Measurements from ENCODE around the gene CERS3. TPM values are rescaled to one million over a fixed set of nuclear protein-coding genes. Genes with fewer than 3 reads are reported as not detected.

Gene CERS3
- total RNA-seq, 1 experiment from 2014 or later = not detected

GRCh38 chr15:100383302-100384107 is 145.2 kb downstream of the CERS3 start:
- DNase-seq (ENCODE audit: low spot score) = peak; percentile 7

GRCh38 chr15:100373942-100374341 is 154.8 kb downstream of the CERS3 start:
- DNase-seq (ENCODE audit: low spot score) = no peak

- DNase-seq (ENCODE audit: low spot score) = no peak
Measured at GRCh38 chr15:100373120-100373896, 155.4 kb downstream of the CERS3 start.

DNA sequence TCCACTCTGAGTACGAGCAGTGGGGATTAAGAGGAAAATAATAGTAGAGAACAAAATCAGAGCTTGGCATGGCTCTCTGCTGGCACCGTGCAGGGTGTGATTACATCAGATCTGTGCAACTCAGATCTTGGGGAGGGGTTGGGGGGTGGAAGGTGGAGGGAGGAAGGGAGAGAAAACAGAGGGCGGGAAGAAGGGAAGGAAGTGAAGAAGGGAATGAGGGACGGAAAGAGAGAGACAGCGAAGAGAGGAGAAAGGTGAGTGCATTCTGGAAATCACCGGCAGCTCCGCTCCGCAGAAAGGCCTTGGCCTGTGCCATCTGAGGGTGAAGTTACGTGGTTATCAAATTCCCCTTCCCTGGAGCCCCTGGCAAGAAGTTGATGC is 156.0 kb downstream of the CERS3 start:
- no peak for DNase-seq (ENCODE audit: low spot score)

DNA sequence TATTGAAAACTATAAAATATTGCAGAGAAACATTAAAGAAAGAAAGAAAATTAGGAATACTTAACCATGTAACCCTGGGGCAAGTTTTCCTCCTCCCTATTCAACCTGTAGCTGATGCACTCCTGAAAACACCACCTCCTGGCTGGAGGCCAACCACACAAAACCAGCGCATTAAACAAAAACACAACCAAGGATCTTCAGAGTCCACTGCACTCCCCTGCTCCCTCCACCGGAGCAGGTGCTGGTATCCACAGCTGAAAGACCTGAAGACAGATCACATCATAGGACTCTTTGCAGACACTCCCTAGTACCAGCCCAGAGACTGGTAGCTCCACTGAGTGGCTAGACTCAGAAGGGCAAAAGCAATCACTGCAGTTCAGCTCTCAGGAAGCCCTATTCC is 173.4 kb downstream of the CERS3 start:
- no peak for DNase-seq (ENCODE audit: low spot score)

- no peak for DNase-seq (ENCODE audit: low spot score)
Measured at GRCh38 chr15:100353449-100353848, 175.3 kb downstream of the CERS3 start.

- no peak for DNase-seq (ENCODE audit: low spot score)
Measured at GRCh38 chr15:100350434-100351226, 178.1 kb downstream of the CERS3 start.

Other genes with a start within 250 kb of the CERS3 start
- 0.16 TPM in 1 of 2 replicates, not detected in the other for gene ADAMTS17, start 187.0 kb downstream of the CERS3 start, total RNA-seq (2014; rRNA removed; shearing (Covaris generic))
- gene LINS1, start 73.2 kb upstream of the CERS3 start, total RNA-seq (2014; rRNA removed; shearing (Covaris generic)) = 6.9 and 9.4 TPM in 2 replicates
- 11.4 and 12.6 TPM in 2 replicates for gene ASB7, start 73.6 kb upstream of the CERS3 start, total RNA-seq (2014; rRNA removed; shearing (Covaris generic))

Measured in A172 (cell line).